Testis (tissue), 3 donors: Measurements from ENCODE around the gene FXYD3. TPM values are rescaled to one million over a fixed set of nuclear protein-coding genes. Genes with fewer than 3 reads are reported as not detected.
A peak's percentile ranks its signal among the peaks of the same experiment; 100 is the strongest.

ENCODE experiments used
- DNase-seq: peaks from one replicate; pipeline ENCODE4 v3.0.0-alpha.2; 2019
- H3K27ac ChIP-seq, 2 donors: fragments of 200-600 bp; sonication (generic); one replicate each; pipeline ENCODE4 v1.5.1; 2019
- H3K27me3 ChIP-seq: fragments of 200-600 bp; sonication (generic); one replicate; pipeline ENCODE4 v1.5.1; 2019
- H3K36me3 ChIP-seq: fragments of 200-600 bp; sonication (generic); one replicate; pipeline ENCODE4 v1.5.1; 2017; ENCODE audit warnings: low read depth; ENCODE audit errors: missing control alignments
- H3K4me1 ChIP-seq: fragments of 200-600 bp; sonication (generic); one replicate; pipeline ENCODE4 v1.5.1; 2019
- H3K4me3 ChIP-seq, 2 donors: fragments of 200-600 bp; sonication (generic); one replicate each; pipeline ENCODE4 v1.5.1; 2017 to 2019
- H3K9me3 ChIP-seq: fragments of 200-600 bp; sonication (generic); one replicate; pipeline ENCODE4 v1.5.1; 2017
- POLR2A ChIP-seq: fragments of 450-650 bp; IDR thresholded peaks from one replicate; pipeline ENCODE4 v1.6.1; 2017; ENCODE audit warnings: antibody characterized with exemption, mild to moderate bottlenecking, moderate library complexity
- whole genome bisulfite sequencing, 2 donors: methylation state at CpG; one replicate each; pipeline ENCODE4 v1.1.5; 2018; 5-methylcytosine and 5-hydroxymethylcytosine counted together
- intact Hi-C: fragments of 100-400 bp; cut with DNase I; formaldehyde crosslinking; loops from one replicate; pipeline ENCODE4 v1.15.1; 2023; ENCODE audit warnings: low total_unique reads
- polyA plus RNA-seq: library from polyadenylated mRNA; stranded (reverse); fragments of 350-450 nt; fragmentation: Illumina TruSeq; extraction: RNeasy Lipid Tissue Mini Kit (QIAGEN cat#74804); gene quantifications from one replicate; pipeline ENCODE4 v1.2.3, GENCODE V29; 2014; ENCODE audit warnings: low read depth, low replicate concordance; ENCODE audit not compliant: insufficient read depth
- total RNA-seq, 2 donors: library from RNA; depleted of rRNA; stranded (reverse); fragments of >200 nt; gene quantifications; one replicate each; pipeline ENCODE4 v1.2.3, GENCODE V29; 2016
- TF ChIP-seq, protein P1 (sequence below), 3 experiments: fragments of 450-650 bp in 2 of 3; fragments of 200-600 bp in 1 of 3; sonication (generic) in 1 of 3; IDR thresholded peaks; one replicate each; pipeline ENCODE4 v1.5.1; 2016 to 2019; ENCODE audit warnings: antibody characterized with exemption in 3 of 3, mild to moderate bottlenecking in 2 of 3, moderate library complexity in 1 of 3

FXYD3 gene
- total and polyA plus RNA-seq, 3 donors from 2014 or later = 2.6 TPM; not detected in 2

DNA sequence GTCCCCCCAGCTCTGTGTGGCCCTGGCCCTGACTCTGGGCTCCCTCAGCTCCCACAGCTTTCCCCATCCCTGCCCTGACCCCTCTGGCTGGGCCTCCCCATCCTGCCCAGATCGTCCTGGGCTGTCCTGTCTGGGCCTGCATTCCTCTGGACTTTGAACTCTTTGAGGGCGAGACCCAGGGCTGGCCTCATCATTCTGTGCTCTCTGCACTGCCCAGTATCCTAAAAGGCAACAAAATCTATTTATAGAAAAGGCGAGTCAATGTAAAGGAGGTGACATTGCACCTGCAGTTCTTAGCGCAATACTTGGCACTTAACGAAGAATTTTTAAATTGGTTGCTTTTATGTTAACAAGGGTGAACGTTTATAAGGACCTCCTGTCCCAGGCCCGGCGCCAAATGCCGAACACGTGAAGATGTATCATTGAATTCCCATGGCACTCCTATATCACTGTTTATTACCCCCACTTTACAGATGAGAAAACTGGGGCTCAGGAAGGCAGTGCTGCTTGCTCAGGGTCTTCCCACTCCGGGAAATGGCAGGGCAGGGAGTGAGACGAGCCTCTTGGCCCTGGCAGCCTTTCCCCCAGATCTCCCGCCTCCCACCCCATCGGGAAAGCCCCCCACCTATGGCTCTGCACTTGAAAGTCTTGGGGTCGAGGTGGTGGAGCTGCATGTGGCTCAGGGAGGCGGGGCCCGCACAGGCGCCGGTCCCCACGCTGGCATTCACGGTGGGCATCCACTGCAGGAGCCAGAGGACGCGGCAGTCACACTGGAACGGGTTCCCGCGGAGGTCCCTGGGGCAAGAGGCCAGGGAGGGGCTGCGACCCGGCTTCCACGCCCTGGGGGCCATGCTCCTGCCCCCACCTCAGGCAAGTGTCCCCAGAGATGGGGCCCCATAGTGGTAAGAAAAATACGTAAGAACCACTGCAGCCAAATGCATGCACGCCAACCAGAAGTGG, 15.4 kb downstream of the FXYD3 start:
- no peak overlapping the region for H3K4me3 ChIP-seq
- WGBS, 2 donors = 74 to 83% methylated on average over 28 to 31 of the region's 31 CpGs
- no peaks in the 10 kb centered on the region for H3K36me3 ChIP-seq
- no peak for DNase-seq
- no peaks in the 10 kb centered on the region for H3K27me3 ChIP-seq
- H3K27ac ChIP-seq = no peak overlapping the region
- intact Hi-C loops = no loop called here
- peaks cover 12% of the 10 kb centered on the region for H3K4me1 ChIP-seq
- TF ChIP-seq, protein P1, sequence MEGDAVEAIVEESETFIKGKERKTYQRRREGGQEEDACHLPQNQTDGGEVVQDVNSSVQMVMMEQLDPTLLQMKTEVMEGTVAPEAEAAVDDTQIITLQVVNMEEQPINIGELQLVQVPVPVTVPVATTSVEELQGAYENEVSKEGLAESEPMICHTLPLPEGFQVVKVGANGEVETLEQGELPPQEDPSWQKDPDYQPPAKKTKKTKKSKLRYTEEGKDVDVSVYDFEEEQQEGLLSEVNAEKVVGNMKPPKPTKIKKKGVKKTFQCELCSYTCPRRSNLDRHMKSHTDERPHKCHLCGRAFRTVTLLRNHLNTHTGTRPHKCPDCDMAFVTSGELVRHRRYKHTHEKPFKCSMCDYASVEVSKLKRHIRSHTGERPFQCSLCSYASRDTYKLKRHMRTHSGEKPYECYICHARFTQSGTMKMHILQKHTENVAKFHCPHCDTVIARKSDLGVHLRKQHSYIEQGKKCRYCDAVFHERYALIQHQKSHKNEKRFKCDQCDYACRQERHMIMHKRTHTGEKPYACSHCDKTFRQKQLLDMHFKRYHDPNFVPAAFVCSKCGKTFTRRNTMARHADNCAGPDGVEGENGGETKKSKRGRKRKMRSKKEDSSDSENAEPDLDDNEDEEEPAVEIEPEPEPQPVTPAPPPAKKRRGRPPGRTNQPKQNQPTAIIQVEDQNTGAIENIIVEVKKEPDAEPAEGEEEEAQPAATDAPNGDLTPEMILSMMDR (IDR thresholded peaks at IDR 0.05) = no peak
- no peak for TF ChIP-seq POLR2A
- no peaks in the 10 kb centered on the region for H3K9me3 ChIP-seq

DNA sequence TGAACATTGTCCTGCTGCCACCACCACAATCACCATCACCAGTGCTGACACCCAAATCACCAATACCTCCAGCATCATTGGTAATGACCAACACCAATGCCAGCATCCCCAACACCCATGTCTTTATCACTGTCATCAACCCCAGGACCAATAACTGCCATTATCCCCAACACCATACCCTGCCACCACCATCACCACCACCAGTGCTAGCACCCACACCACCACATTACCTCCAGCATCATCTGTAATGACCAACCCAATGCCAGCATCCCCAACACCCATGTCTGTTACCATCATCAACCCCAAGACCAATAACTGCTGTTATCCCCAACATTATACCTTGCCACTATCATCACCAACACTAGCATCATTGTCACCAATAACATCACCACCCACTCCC, 16.6 kb downstream of the FXYD3 start:
- Histone ChIP-seq H3K27ac (no peak overlapping the region), H3K27me3 (no peaks in the 10 kb centered on the region), H3K4me1 (peaks cover 6% of the 10 kb centered on the region), H3K4me3 (no peak overlapping the region), H3K36me3 (no peaks in the 10 kb centered on the region), H3K9me3 (no peaks in the 10 kb centered on the region)
- intact Hi-C loops = no loop called here
- no peak for TF ChIP-seq POLR2A
- TF ChIP-seq, protein P1 (IDR thresholded peaks at IDR 0.05) = no peak
- DNase-seq = no peak

GRCh38 chr19:35133826-35134225, 18.2 kb downstream of the FXYD3 start:
- Histone ChIP-seq H3K4me3 (no peak overlapping the region), H3K9me3 (no peaks in the 10 kb centered on the region), H3K27ac (no peak overlapping the region), H3K4me1 (peaks cover 6% of the 10 kb centered on the region), H3K36me3 (no peaks in the 10 kb centered on the region), H3K27me3 (no peaks in the 10 kb centered on the region)
- no peak for DNase-seq
- no peak for TF ChIP-seq POLR2A
- TF ChIP-seq, protein P1 (IDR thresholded peaks at IDR 0.05) = no peak
- intact Hi-C loops = no loop called here
- WGBS, 2 donors = 60 to 81% methylated on average over 5 to 11 of the region's 11 CpGs

- no peaks in the 10 kb centered on the region for H3K36me3 ChIP-seq
- intact Hi-C loops = no loop called here
- peak within 1 kb of the TSS; percentile 65 to 70 for H3K27ac ChIP-seq
- H3K9me3 ChIP-seq = no peaks in the 10 kb centered on the region
- no peak for DNase-seq
- H3K4me3 ChIP-seq = no peak within 1 kb of the TSS
- H3K27me3 ChIP-seq = no peaks in the 10 kb centered on the region
- no peak for TF ChIP-seq POLR2A
- TF ChIP-seq, protein P1 (IDR thresholded peaks at IDR 0.05) = no peak
- WGBS, 2 donors = 59 to 68% methylated on average over 14 to 15 of the region's 15 CpGs
- peaks cover 3% of the 10 kb centered on the region for H3K4me1 ChIP-seq
These were observed 19.1 kb downstream of the FXYD3 start, which contains the start of gene LGI4 for GRCh38 chr19:35134601-35135242. LGI4 (minus strand) TSS chr19:35135059; CDS start chr19:35134680, 379 bp downstream.
